Measurements from ENCODE around the gene VPS45. TPM values are rescaled to one million over a fixed set of nuclear protein-coding genes. Genes with fewer than 3 reads are reported as not detected.
A peak's percentile ranks its signal among the peaks of the same experiment; 100 is the strongest.

VPS45 gene
- polyA plus RNA-seq, 1 donor (not counting 4 experiments of a cell fraction or from before 2014, with no cell fraction given) = 40.0 TPM

- no peaks in the 10 kb centered on the region for H3K9me3 ChIP-seq (ENCODE audit: control insufficient read depth, low read depth, low read length)
- H3K27me3 ChIP-seq (ENCODE audit: control insufficient read depth, extremely low read depth, insufficient read depth, low read length) = no peaks in the 10 kb centered on the region
- H3K9ac ChIP-seq (ENCODE audit: control insufficient read depth, extremely low read depth, insufficient read depth, low read length) = no peak overlapping the region
- FAIRE-seq = no peak
- H3K4me1 ChIP-seq (ENCODE audit: control insufficient read depth, extremely low read depth, insufficient read depth, low read length) = peaks cover 7% of the 10 kb centered on the region
- no peaks in the 10 kb centered on the region for H3K9me1 ChIP-seq (ENCODE audit: control insufficient read depth, extremely low read depth, insufficient read depth, low read length)
- H4K20me1 ChIP-seq (ENCODE audit: control insufficient read depth, extremely low read depth, insufficient read depth, low read length) = no peaks in the 10 kb centered on the region
- H3K27ac ChIP-seq (ENCODE audit: control insufficient read depth, insufficient read depth, low read length) = no peak overlapping the region
- dilution Hi-C loops (cut with MboI; ENCODE audit: extremely low pct_ligation_motif_present, low sequenced_read_pairs) = no loop called here
- no peak overlapping the region for H3K4me3 ChIP-seq (ENCODE audit: control insufficient read depth in 2 of 3, extremely low read depth in 1 of 3, insufficient read depth in 2 of 3, low read depth in 1 of 3, low read length in 3 of 3)
- H3K36me3 ChIP-seq (ENCODE audit: control insufficient read depth in 2 of 2, extremely low read depth in 1 of 2, insufficient read depth in 2 of 2, low read length in 2 of 2) = peaks cover 0 to 5% of the 10 kb centered on the region in 2 experiments
- H3K79me2 ChIP-seq (ENCODE audit: control insufficient read depth, insufficient read depth, low read length) = no peaks in the 10 kb centered on the region
- no peak for TF ChIP-seq EZH2 (IDR thresholded peaks at IDR 0.05; ENCODE audit: low read length)
- TF ChIP-seq, protein P1, sequence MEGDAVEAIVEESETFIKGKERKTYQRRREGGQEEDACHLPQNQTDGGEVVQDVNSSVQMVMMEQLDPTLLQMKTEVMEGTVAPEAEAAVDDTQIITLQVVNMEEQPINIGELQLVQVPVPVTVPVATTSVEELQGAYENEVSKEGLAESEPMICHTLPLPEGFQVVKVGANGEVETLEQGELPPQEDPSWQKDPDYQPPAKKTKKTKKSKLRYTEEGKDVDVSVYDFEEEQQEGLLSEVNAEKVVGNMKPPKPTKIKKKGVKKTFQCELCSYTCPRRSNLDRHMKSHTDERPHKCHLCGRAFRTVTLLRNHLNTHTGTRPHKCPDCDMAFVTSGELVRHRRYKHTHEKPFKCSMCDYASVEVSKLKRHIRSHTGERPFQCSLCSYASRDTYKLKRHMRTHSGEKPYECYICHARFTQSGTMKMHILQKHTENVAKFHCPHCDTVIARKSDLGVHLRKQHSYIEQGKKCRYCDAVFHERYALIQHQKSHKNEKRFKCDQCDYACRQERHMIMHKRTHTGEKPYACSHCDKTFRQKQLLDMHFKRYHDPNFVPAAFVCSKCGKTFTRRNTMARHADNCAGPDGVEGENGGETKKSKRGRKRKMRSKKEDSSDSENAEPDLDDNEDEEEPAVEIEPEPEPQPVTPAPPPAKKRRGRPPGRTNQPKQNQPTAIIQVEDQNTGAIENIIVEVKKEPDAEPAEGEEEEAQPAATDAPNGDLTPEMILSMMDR (optimal IDR thresholded peaks at IDR 0.05 in 1 of 3, IDR thresholded peaks at IDR 0.05 in 1 of 3, conservative IDR thresholded peaks at IDR 0.05 in 1 of 3; ENCODE audit: extremely low read depth in 1 of 3, insufficient read depth in 2 of 3, low read length in 3 of 3) = no peak
- no peak overlapping the region for H2AFZ ChIP-seq (ENCODE audit: control insufficient read depth, low read length)
- DNase-seq (ENCODE audit: low read depth, low spot score) = no peak
- peak overlapping the region; percentile 80 for H3K4me2 ChIP-seq (ENCODE audit: control insufficient read depth, extremely low read depth, insufficient read depth, low read depth, low read length)
Observed at GRCh38 chr1:150151291-150152181, 84.0 kb downstream of the VPS45 start.

DNA sequence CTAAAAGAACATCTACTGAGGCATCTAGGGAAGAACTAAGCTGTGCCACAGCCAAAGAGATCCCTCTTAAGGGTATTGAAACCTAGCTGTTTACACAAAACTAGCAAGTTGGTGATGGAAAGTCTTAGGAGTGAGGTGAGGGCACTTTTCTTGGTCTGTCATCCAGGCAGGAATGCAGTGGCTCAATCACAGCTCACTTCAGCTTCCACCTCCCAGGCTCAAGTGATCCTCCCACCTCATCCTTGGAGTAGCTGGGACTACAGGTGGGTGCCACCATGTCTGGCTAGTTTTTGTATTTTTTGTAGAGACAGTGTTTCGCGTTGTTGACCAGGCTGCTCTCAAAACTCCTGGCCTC is 84.6 kb downstream of the VPS45 start:
- dilution Hi-C loops (cut with MboI; ENCODE audit: extremely low pct_ligation_motif_present, low sequenced_read_pairs) = no loop called here
- TF ChIP-seq, protein P1 (optimal IDR thresholded peaks at IDR 0.05 in 1 of 3, IDR thresholded peaks at IDR 0.05 in 1 of 3, conservative IDR thresholded peaks at IDR 0.05 in 1 of 3; ENCODE audit: extremely low read depth in 1 of 3, insufficient read depth in 2 of 3, low read length in 3 of 3) = no peak
- TF ChIP-seq EZH2 (IDR thresholded peaks at IDR 0.05; ENCODE audit: low read length) = no peak
- no peak overlapping the region for H2AFZ ChIP-seq (ENCODE audit: control insufficient read depth, low read length)
- no peak overlapping the region for H3K27ac ChIP-seq (ENCODE audit: control insufficient read depth, insufficient read depth, low read length)
- H4K20me1 ChIP-seq (ENCODE audit: control insufficient read depth, extremely low read depth, insufficient read depth, low read length) = no peaks in the 10 kb centered on the region
- H3K4me3 ChIP-seq (ENCODE audit: control insufficient read depth in 2 of 3, extremely low read depth in 1 of 3, insufficient read depth in 2 of 3, low read depth in 1 of 3, low read length in 3 of 3) = no peak overlapping the region
- H3K9me3 ChIP-seq (ENCODE audit: control insufficient read depth, low read depth, low read length) = no peaks in the 10 kb centered on the region
- H3K9me1 ChIP-seq (ENCODE audit: control insufficient read depth, extremely low read depth, insufficient read depth, low read length) = no peaks in the 10 kb centered on the region
- H3K79me2 ChIP-seq (ENCODE audit: control insufficient read depth, insufficient read depth, low read length) = no peaks in the 10 kb centered on the region
- no peak overlapping the region for H3K9ac ChIP-seq (ENCODE audit: control insufficient read depth, extremely low read depth, insufficient read depth, low read length)
- H3K27me3 ChIP-seq (ENCODE audit: control insufficient read depth, extremely low read depth, insufficient read depth, low read length) = no peaks in the 10 kb centered on the region
- H3K4me1 ChIP-seq (ENCODE audit: control insufficient read depth, extremely low read depth, insufficient read depth, low read length) = peaks cover 7% of the 10 kb centered on the region
- no peak for DNase-seq (ENCODE audit: low read depth, low spot score)
- H3K4me2 ChIP-seq (ENCODE audit: control insufficient read depth, extremely low read depth, insufficient read depth, low read depth, low read length) = no peak overlapping the region
- FAIRE-seq = no peak
- H3K36me3 ChIP-seq (ENCODE audit: control insufficient read depth in 2 of 2, extremely low read depth in 1 of 2, insufficient read depth in 2 of 2, low read length in 2 of 2) = peaks cover 0 to 5% of the 10 kb centered on the region in 2 experiments
